ENCODE data around the gene LGI1. TPM values are rescaled to one million over a fixed set of nuclear protein-coding genes. Genes with fewer than 3 reads are reported as not detected.

The LGI1 gene
- total and polyA plus RNA-seq, 2 of the 8 experiments (the other 6 are each of a cell fraction or from before 2014, with no cell fraction given): 0.15 TPM; not detected in 1

DNA sequence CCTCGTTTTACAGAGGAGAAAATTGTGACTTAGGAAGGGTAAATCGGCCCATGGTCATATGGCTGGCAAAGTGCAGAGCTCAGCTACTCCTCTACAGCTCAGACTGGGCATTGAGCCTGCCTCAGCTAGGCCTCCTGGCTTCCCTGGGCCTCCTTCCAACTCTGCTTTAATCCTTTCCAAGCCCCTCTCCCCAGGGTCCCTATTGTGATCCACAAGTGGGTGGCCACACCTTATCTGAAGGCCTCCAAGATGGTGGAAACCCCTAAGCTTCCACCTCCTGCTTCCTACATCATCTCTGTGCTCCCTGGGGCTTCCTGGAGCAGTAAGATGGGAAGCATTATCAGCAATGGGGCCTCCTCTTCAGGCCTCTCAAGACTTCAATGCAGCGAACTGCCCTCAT lies 3.0 kb upstream of the LGI1 start (continued):
- TF ChIP-seq, protein P1, sequence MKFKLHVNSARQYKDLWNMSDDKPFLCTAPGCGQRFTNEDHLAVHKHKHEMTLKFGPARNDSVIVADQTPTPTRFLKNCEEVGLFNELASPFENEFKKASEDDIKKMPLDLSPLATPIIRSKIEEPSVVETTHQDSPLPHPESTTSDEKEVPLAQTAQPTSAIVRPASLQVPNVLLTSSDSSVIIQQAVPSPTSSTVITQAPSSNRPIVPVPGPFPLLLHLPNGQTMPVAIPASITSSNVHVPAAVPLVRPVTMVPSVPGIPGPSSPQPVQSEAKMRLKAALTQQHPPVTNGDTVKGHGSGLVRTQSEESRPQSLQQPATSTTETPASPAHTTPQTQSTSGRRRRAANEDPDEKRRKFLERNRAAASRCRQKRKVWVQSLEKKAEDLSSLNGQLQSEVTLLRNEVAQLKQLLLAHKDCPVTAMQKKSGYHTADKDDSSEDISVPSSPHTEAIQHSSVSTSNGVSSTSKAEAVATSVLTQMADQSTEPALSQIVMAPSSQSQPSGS (IDR thresholded peaks at IDR 0.05; ENCODE audit: low read length): no peak
- no peak for TF ChIP-seq ASH2L (IDR thresholded peaks at IDR 0.05; ENCODE audit: low read length)
- no peak for TF ChIP-seq SP1 (IDR thresholded peaks at IDR 0.05; ENCODE audit: low read depth, low read length)
- TF ChIP-seq KDM4A (IDR thresholded peaks at IDR 0.05; ENCODE audit: low read depth, low read length, severe bottlenecking): no peak
- no peak for TF ChIP-seq KDM1A (IDR thresholded peaks at IDR 0.05; ENCODE audit: borderline replicate concordance, low read length)
